Measurements from ENCODE around the gene DUOXA1. TPM values are rescaled to one million over a fixed set of nuclear protein-coding genes. Genes with fewer than 3 reads are reported as not detected.

DUOXA1 gene
- total and polyA plus RNA-seq, 2 donors (not counting 1 experiment from before 2014, with no cell fraction given): 0.03 to 0.74 TPM

DNA sequence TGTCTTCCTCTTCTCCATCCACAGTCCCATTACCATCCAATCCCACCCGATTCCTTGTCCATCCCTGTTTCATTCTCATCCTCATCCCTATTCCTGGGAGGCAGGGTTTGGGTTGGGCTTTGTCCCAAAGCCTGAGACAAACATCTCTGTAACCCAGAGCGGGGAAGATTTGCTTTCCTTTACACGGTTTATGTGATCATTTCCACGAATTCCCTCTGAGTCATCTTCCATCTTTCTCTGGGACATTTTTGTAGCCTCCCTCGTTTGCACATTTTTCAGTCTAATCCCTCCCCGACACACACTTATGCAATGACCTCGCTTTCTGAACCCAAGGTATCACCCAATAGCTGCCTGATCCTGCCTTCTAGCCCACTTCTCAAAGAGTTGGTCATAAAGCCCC lies 38.5 kb downstream of the DUOXA1 start:
- no peak for ATAC-seq (ENCODE audit: low read depth)
- intact Hi-C loops (cut with micrococcal nuclease): no loop called here
- Histone ChIP-seq H3K9me3 (ENCODE audit: control extremely low read depth in 1 of 3, control insufficient read depth in 2 of 3, insufficient read depth in 1 of 3, low read length in 2 of 3) (no peaks in the 10 kb centered on the region), H2AFZ (ENCODE audit: insufficient read depth, low read depth, low read length, poor library complexity, severe bottlenecking) (no peak overlapping the region), H3K27me3 (replicated peaks in 1 of 4; ENCODE audit: control extremely low read depth in 1 of 4, control insufficient read depth in 3 of 4, insufficient read depth in 4 of 4, low read length in 3 of 4) (peaks cover 0 to 15% (median 4%) of the 10 kb centered on the region in 4 experiments), H3K36me3 (replicated peaks in 1 of 2; ENCODE audit: control extremely low read depth in 1 of 2, control insufficient read depth in 1 of 2, extremely low read depth in 1 of 2, insufficient read depth in 2 of 2, low read length in 1 of 2) (no peaks in the 10 kb centered on the region), H3K27ac (ENCODE audit: low read length in 2 of 2) (no peak overlapping the region), H3K4me2 (replicated peaks; ENCODE audit: low read depth, low read length, poor library complexity, severe bottlenecking) (no peak overlapping the region), H3K9ac (ENCODE audit: low read length) (no peak overlapping the region), H3K4me1 (ENCODE audit: control insufficient read depth in 2 of 2, insufficient read depth in 2 of 2, low read length in 2 of 2) (no peaks in the 10 kb centered on the region), H3K4me3 (ENCODE audit: control extremely low read depth in 1 of 5, extremely low read depth in 1 of 5, insufficient read depth in 1 of 5, low read depth in 2 of 5, low read length in 4 of 5) (no peak overlapping the region), H4K20me1 (ENCODE audit: control insufficient read depth, insufficient read depth, low read length, poor library complexity, severe bottlenecking) (no peaks in the 10 kb centered on the region), H3K79me2 (ENCODE audit: control insufficient read depth, insufficient read depth, low read length) (no peaks in the 10 kb centered on the region)
- H3K4me1 Mint-ChIP-seq: no peaks in the 10 kb centered on the region
- no peaks in the 10 kb centered on the region for H3K9me3 Mint-ChIP-seq (ENCODE audit: insufficient read depth)
- no peak for DNase-seq
- POLR2A ChIA-PET: no interaction called here
- CTCF ChIA-PET: no interaction called here
- H3K27me3 Mint-ChIP-seq: peaks cover 42% of the 10 kb centered on the region
- H3K4me3 Mint-ChIP-seq: no peak overlapping the region
- no peak overlapping the region for H3K27ac Mint-ChIP-seq
- WGBS (ENCODE audit: insufficient coverage): 56% methylated on average over 4 of the region's 7 CpGs
- TF ChIP-seq, protein P1, sequence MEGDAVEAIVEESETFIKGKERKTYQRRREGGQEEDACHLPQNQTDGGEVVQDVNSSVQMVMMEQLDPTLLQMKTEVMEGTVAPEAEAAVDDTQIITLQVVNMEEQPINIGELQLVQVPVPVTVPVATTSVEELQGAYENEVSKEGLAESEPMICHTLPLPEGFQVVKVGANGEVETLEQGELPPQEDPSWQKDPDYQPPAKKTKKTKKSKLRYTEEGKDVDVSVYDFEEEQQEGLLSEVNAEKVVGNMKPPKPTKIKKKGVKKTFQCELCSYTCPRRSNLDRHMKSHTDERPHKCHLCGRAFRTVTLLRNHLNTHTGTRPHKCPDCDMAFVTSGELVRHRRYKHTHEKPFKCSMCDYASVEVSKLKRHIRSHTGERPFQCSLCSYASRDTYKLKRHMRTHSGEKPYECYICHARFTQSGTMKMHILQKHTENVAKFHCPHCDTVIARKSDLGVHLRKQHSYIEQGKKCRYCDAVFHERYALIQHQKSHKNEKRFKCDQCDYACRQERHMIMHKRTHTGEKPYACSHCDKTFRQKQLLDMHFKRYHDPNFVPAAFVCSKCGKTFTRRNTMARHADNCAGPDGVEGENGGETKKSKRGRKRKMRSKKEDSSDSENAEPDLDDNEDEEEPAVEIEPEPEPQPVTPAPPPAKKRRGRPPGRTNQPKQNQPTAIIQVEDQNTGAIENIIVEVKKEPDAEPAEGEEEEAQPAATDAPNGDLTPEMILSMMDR (IDR thresholded peaks at IDR 0.05): no peak
- TF ChIP-seq EZH2 (IDR thresholded peaks at IDR 0.05; ENCODE audit: borderline replicate concordance, insufficient read depth, low read depth, low read length, poor library complexity, severe bottlenecking): no peak

DNA sequence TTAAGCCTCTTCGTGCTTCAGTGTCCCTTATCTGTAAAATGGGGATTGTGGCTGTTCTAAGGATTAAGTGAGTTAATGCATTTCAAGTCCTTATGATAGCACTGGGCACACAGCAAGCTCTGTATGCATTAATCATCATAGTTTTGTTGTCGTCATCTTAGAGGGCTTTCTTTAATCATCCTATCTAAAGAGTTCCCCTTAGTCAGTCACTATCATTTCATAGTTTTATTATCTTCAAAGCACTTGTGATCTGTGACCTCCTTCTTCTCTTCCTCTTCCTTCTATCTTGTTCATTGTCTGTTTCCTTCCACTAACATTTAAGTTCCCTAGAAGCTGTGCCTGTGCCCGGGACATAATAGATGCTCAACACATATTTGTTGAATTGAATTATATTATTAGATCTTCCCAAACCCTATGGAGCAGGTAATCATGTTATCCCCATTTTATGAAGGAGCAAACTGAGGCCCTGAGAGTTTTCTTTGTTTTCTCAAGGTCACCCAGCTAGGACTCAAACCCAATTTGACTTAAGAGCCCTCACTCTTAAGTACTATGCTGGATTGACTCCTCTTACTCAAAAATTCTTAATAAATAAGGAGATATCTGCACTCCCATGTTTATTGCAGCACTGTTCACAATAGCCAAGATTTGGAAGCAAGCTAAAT lies 39.8 kb downstream of the DUOXA1 start:
- no peaks in the 10 kb centered on the region for H3K9me3 ChIP-seq (ENCODE audit: control extremely low read depth in 1 of 3, control insufficient read depth in 2 of 3, insufficient read depth in 1 of 3, low read length in 2 of 3)
- no peak for DNase-seq
- POLR2A ChIA-PET: no interaction called here
- no peaks in the 10 kb centered on the region for H3K79me2 ChIP-seq (ENCODE audit: control insufficient read depth, insufficient read depth, low read length)
- 60% methylated on average over 1 of the region's 3 CpGs for WGBS (ENCODE audit: insufficient coverage)
- intact Hi-C loops (cut with micrococcal nuclease): no loop called here
- no peak overlapping the region for H3K27ac ChIP-seq (ENCODE audit: low read length in 2 of 2)
- TF ChIP-seq, protein P1 (IDR thresholded peaks at IDR 0.05): no peak
- no peak for TF ChIP-seq EZH2 (IDR thresholded peaks at IDR 0.05; ENCODE audit: borderline replicate concordance, insufficient read depth, low read depth, low read length, poor library complexity, severe bottlenecking)
- no peaks in the 10 kb centered on the region for H3K4me1 ChIP-seq (ENCODE audit: control insufficient read depth in 2 of 2, insufficient read depth in 2 of 2, low read length in 2 of 2)
- H3K27me3 Mint-ChIP-seq: peaks cover 48% of the 10 kb centered on the region
- H3K36me3 ChIP-seq (replicated peaks in 1 of 2; ENCODE audit: control extremely low read depth in 1 of 2, control insufficient read depth in 1 of 2, extremely low read depth in 1 of 2, insufficient read depth in 2 of 2, low read length in 1 of 2): no peaks in the 10 kb centered on the region
- no peak overlapping the region for H3K4me3 Mint-ChIP-seq
- H3K9me3 Mint-ChIP-seq (ENCODE audit: insufficient read depth): no peaks in the 10 kb centered on the region
- H3K4me1 Mint-ChIP-seq: no peaks in the 10 kb centered on the region
- no peak overlapping the region for H3K9ac ChIP-seq (ENCODE audit: low read length)
- no peaks in the 10 kb centered on the region for H4K20me1 ChIP-seq (ENCODE audit: control insufficient read depth, insufficient read depth, low read length, poor library complexity, severe bottlenecking)
- ATAC-seq (ENCODE audit: low read depth): no peak
- H3K4me3 ChIP-seq (ENCODE audit: control extremely low read depth in 1 of 5, extremely low read depth in 1 of 5, insufficient read depth in 1 of 5, low read depth in 2 of 5, low read length in 4 of 5): no peak overlapping the region
- H2AFZ ChIP-seq (ENCODE audit: insufficient read depth, low read depth, low read length, poor library complexity, severe bottlenecking): no peak overlapping the region
- no peak overlapping the region for H3K27ac Mint-ChIP-seq
- H3K27me3 ChIP-seq (replicated peaks in 1 of 4; ENCODE audit: control extremely low read depth in 1 of 4, control insufficient read depth in 3 of 4, insufficient read depth in 4 of 4, low read length in 3 of 4): peaks cover 0 to 15% (median 7%) of the 10 kb centered on the region in 4 experiments
- no peak overlapping the region for H3K4me2 ChIP-seq (replicated peaks; ENCODE audit: low read depth, low read length, poor library complexity, severe bottlenecking)
- CTCF ChIA-PET: interaction anchor here (1.1 to 2.0 kb wide), 3 partner anchors 28 to 53 kb away, joined by 3 to 6 read pairs (median 4); no protein-coding TSS in a partner anchor
